HepG2 (cell line): Measurements from ENCODE around the gene S100P. TPM values are rescaled to one million over a fixed set of nuclear protein-coding genes. Genes with fewer than 3 reads are reported as not detected.

ENCODE experiments used
- ATAC-seq: fragments of 200-7000 bp; cut with Tn5 transposase; 3 replicates; pipeline ENCODE4 v1.9.1; 2020; ENCODE audit warnings: mild to moderate bottlenecking, moderate library complexity
- BruUV-seq: library from RNA; stranded (reverse); fragments of 400-500 nt; replicated peaks from 2 replicates; lab custom pipeline; 2021; lab: Mats Ljungman, UMichigan
- CTCF ChIA-PET: fragments of 300-600 bp; formaldehyde crosslinking; extraction: SDS; loops from one replicate; lab custom pipeline; 2021; ENCODE audit warnings: low total read pairs, inconsistent platforms, low intra/inter-chr PET ratio; lab: Yijun Ruan, JAX
- POLR2A ChIA-PET: fragments of 350-600 bp; sonication (Branson Sonifier 250); formaldehyde crosslinking; loops from one replicate; lab custom pipeline; 2020; ENCODE audit warnings: antibody characterized with exemption, inconsistent platforms; lab: Yijun Ruan, JAX
- DNase-seq: peaks from one replicate; pipeline ENCODE4 v3.0.0-alpha.2; 2015; ENCODE audit warnings: low spot score
- FAIRE-seq: peaks from 3 replicates; lab custom pipeline; 2011; peaks lifted over from hg19 to GRCh38; lab: Jason Lieb, UNC
- H2AFZ ChIP-seq: one replicate; pipeline ENCODE4 v1.6.1; 2011; ENCODE audit warnings: low read length, inconsistent platforms
- H3K27ac ChIP-seq: fragments of 300-600 bp; 3 replicates; pipeline ENCODE4 v1.8.0; 2011; ENCODE audit warnings: mixed run types, mild to moderate bottlenecking, mixed read lengths, low read length, inconsistent platforms; ENCODE audit not compliant: insufficient read depth; ENCODE audit errors: extremely low read length
- H3K27me3 ChIP-seq, 2 experiments: fragments of 200-600 bp in 1 of 2; 2 replicates in 1 of 2; 3 replicates in 1 of 2; pipeline versions ENCODE4 v1.6.0 to v1.8.0; 2011; ENCODE audit warnings: low read length in 2 of 2, mild to moderate bottlenecking in 2 of 2, moderate library complexity in 2 of 2, inconsistent platforms in 1 of 2; ENCODE audit not compliant: insufficient read depth in 2 of 2, control insufficient read depth in 1 of 2
- H3K36me3 ChIP-seq, 2 experiments: fragments of 200-600 bp in 1 of 2; replicated peaks in 1 of 2; 2 replicates in 1 of 2; 3 replicates in 1 of 2; pipeline versions ENCODE4 v1.5.1 to v1.8.0; 2011; ENCODE audit warnings: low read length in 2 of 2, inconsistent platforms in 1 of 2; ENCODE audit not compliant: insufficient read depth in 2 of 2, control insufficient read depth in 1 of 2
- H3K4me1 ChIP-seq: 2 replicates; pipeline ENCODE4 v1.5.1; 2012; ENCODE audit warnings: low read length, inconsistent platforms; ENCODE audit not compliant: insufficient read depth
- H3K4me2 ChIP-seq: 2 replicates; pipeline ENCODE4 v1.6.0; 2011; ENCODE audit warnings: low read depth, low read length, inconsistent platforms
- H3K4me3 ChIP-seq, 3 experiments: fragments of 200-600 bp in 1 of 3; sonication (generic), shearing (Covaris generic) in 1 of 3; replicated peaks in 1 of 3; 2 replicates each; pipeline ENCODE4 v1.5.1; 2011 to 2016; ENCODE audit warnings: low read length in 3 of 3, inconsistent platforms in 2 of 3, low read depth in 2 of 3, mild to moderate bottlenecking in 2 of 3, control low read depth in 1 of 3, mixed read lengths in 1 of 3; ENCODE audit not compliant: insufficient read depth in 1 of 3
- H3K79me2 ChIP-seq: one replicate; pipeline ENCODE4 v1.6.1; 2011; ENCODE audit warnings: low read length, inconsistent platforms; ENCODE audit not compliant: insufficient read depth
- H3K9ac ChIP-seq: 2 replicates; pipeline ENCODE4 v1.6.0; 2011; ENCODE audit warnings: mild to moderate bottlenecking, low read depth, low read length, inconsistent platforms; ENCODE audit not compliant: insufficient read depth
- H3K9me3 ChIP-seq: 2 replicates; pipeline ENCODE4 v1.5.1; 2012; ENCODE audit warnings: mild to moderate bottlenecking, low read length
- H4K20me1 ChIP-seq: 2 replicates; pipeline ENCODE4 v1.6.0; 2011; ENCODE audit warnings: inconsistent platforms, mild to moderate bottlenecking, low read length, moderate library complexity; ENCODE audit not compliant: insufficient read depth
- ARHGAP35 ChIP-seq: sonication (generic); formaldehyde crosslinking; IDR thresholded peaks from 2 replicates; pipeline ENCODE4 v1.9.0; 2022; ENCODE audit warnings: mild to moderate bottlenecking, inconsistent platforms, moderate library complexity, missing genetic modification reagents, borderline replicate concordance
- BHLHE40 ChIP-seq: IDR thresholded peaks from 2 replicates; pipeline ENCODE4 v1.6.1; 2011; ENCODE audit warnings: low read length, improper control_type of control experiment
- CBFB ChIP-seq: sonication (generic); formaldehyde crosslinking; IDR thresholded peaks from 2 replicates; pipeline ENCODE4 v1.4.0; 2020; ENCODE audit warnings: missing genetic modification reagents
- CCDC6 ChIP-seq: sonication (generic); formaldehyde crosslinking; IDR thresholded peaks from 2 replicates; pipeline ENCODE4 v1.8.1; 2022; ENCODE audit warnings: mild to moderate bottlenecking, missing genetic modification reagents, moderate library complexity
- FOXK1 ChIP-seq: sonication (generic); formaldehyde crosslinking; IDR thresholded peaks from 2 replicates; pipeline ENCODE4 v1.4.0; 2020; ENCODE audit warnings: low read depth, missing genetic modification reagents, borderline replicate concordance
- GATAD2A ChIP-seq: IDR thresholded peaks from 2 replicates; pipeline ENCODE4 v1.6.1; 2016
- GFI1 ChIP-seq: sonication (generic); formaldehyde crosslinking; IDR thresholded peaks from 2 replicates; pipeline ENCODE4 v1.5.0; 2020; ENCODE audit warnings: missing genetic modification reagents, mild to moderate bottlenecking, borderline replicate concordance
- KLF6 ChIP-seq: IDR thresholded peaks from 2 replicates; pipeline ENCODE4 v1.8.0; 2016; ENCODE audit warnings: missing biosample characterization, missing genetic modification reagents
- NFIC ChIP-seq: IDR thresholded peaks from 2 replicates; pipeline ENCODE4 v1.6.1; 2012; ENCODE audit warnings: mild to moderate bottlenecking, low read length, inconsistent platforms
- RBAK ChIP-seq: sonication (generic); formaldehyde crosslinking; IDR thresholded peaks from 2 replicates; pipeline ENCODE4 v1.5.1; 2020; ENCODE audit warnings: mild to moderate bottlenecking, missing genetic modification reagents
- SMARCE1 ChIP-seq: fragments of 450-650 bp; IDR thresholded peaks from 2 replicates; pipeline ENCODE4 v1.6.1; 2017; ENCODE audit warnings: borderline replicate concordance
- SMC3 ChIP-seq: IDR thresholded peaks from 2 replicates; pipeline ENCODE4 v1.6.1; 2011; ENCODE audit warnings: low read length, improper control_type of control experiment
- TGIF2 ChIP-seq: IDR thresholded peaks from 2 replicates; pipeline ENCODE4 v1.6.1; 2016; ENCODE audit warnings: control low read depth, missing compliant biosample characterization
- TP53 ChIP-seq: sonication (generic); formaldehyde crosslinking; conservative IDR thresholded peaks from 2 replicates; pipeline ENCODE4 v1.4.0; 2020; ENCODE audit warnings: missing genetic modification reagents
- U2AF2 ChIP-seq: fragments of 200-400 bp; formaldehyde crosslinking; IDR thresholded peaks from 2 replicates; pipeline ENCODE4 v1.6.1; 2017; ENCODE audit warnings: low read depth, mild to moderate bottlenecking, low read length
- ZFP36L1 ChIP-seq: sonication (generic); formaldehyde crosslinking; IDR thresholded peaks from 2 replicates; pipeline ENCODE4 v1.8.0; 2022; ENCODE audit warnings: mild to moderate bottlenecking, missing genetic modification reagents, moderate library complexity
- ZNF138 ChIP-seq: sonication (generic); formaldehyde crosslinking; IDR thresholded peaks from 2 replicates; pipeline ENCODE4 v1.5.0; 2020; ENCODE audit warnings: mild to moderate bottlenecking, low read depth, missing genetic modification reagents
- ZNF292 ChIP-seq: sonication (generic); formaldehyde crosslinking; IDR thresholded peaks from 2 replicates; pipeline ENCODE4 v1.8.1; 2022; ENCODE audit warnings: mild to moderate bottlenecking, low read depth, missing genetic modification reagents, borderline replicate concordance
- ZNF331 ChIP-seq: sonication (generic); formaldehyde crosslinking; IDR thresholded peaks from 2 replicates; pipeline ENCODE4 v1.4.0; 2020; ENCODE audit warnings: missing genetic modification reagents
- ZNF607 ChIP-seq: sonication (generic); formaldehyde crosslinking; IDR thresholded peaks from 2 replicates; pipeline ENCODE4 v1.5.1; 2020; ENCODE audit warnings: missing genetic modification reagents, mild to moderate bottlenecking, borderline replicate concordance
- ZNF629 ChIP-seq: sonication (generic); formaldehyde crosslinking; conservative IDR thresholded peaks from 2 replicates; pipeline ENCODE4 v1.5.0; 2020; ENCODE audit warnings: missing genetic modification reagents
- ZNF891 ChIP-seq: sonication (generic); formaldehyde crosslinking; IDR thresholded peaks from 2 replicates; pipeline ENCODE4 v1.5.0; 2020; ENCODE audit warnings: mild to moderate bottlenecking, missing genetic modification reagents
- WGBS: methylation state at CpG from one replicate; pipeline ENCODE4 v1.1.6; 2017; ENCODE audit warnings: low lambda C conversion rate; 5-methylcytosine and 5-hydroxymethylcytosine counted together
- in situ Hi-C: cut with HindIII; loops from 2 replicates; pipeline ENCODE4 v1.10.0; 2017; ENCODE audit warnings: low pct_unique_long_range_greater_than_20kb; ENCODE audit not compliant: extremely low pct_ligation_motif_present
- intact Hi-C: fragments of 100-400 bp; cut with micrococcal nuclease; formaldehyde crosslinking; loops from one replicate; pipeline ENCODE4 v1.10.0; 2022; ENCODE audit not compliant: unreplicated experiment
- polyA plus RNA-seq, 8 experiments: library from polyadenylated mRNA; depleted of rRNA in 3 of 8; stranded (reverse) in 7 of 8; unstranded in 1 of 8; fragments of >200 nt; fragmentation: Illumina TruSeq in 4 of 8; extraction: Trizol in 4 of 8; gene quantifications; 2 replicates each; pipeline versions ENCODE4 v1.2.1 to v1.2.3, GENCODE V29; 2011 to 2016; ENCODE audit warnings: low read depth in 4 of 8, missing spikeins in 1 of 8, mixed read lengths in 1 of 8; ENCODE audit not compliant: insufficient read depth in 1 of 8
- total RNA-seq, 5 experiments: library from RNA; depleted of rRNA; stranded (reverse); fragments of >200 nt; fragmentation: Illumina TruSeq; extraction: Trizol; gene quantifications; 2 replicates each; pipeline ENCODE4 v1.2.3, GENCODE V29; 2016; ENCODE audit warnings: low read depth in 1 of 5
- TF ChIP-seq, protein P1 (sequence below): sonication (generic); formaldehyde crosslinking; IDR thresholded peaks from 2 replicates; pipeline ENCODE4 v1.8.0; 2023; ENCODE audit warnings: mild to moderate bottlenecking, missing genetic modification reagents
- TF ChIP-seq, protein P2 (sequence below): IDR thresholded peaks from 2 replicates; pipeline ENCODE4 v1.6.1; 2012; ENCODE audit warnings: inconsistent platforms

Gene S100P
- total and polyA plus RNA-seq, 2 of the 13 experiments (the other 11 are each of a cell fraction or from before 2014, with no cell fraction given): 278 to 1,649 TPM

DNA sequence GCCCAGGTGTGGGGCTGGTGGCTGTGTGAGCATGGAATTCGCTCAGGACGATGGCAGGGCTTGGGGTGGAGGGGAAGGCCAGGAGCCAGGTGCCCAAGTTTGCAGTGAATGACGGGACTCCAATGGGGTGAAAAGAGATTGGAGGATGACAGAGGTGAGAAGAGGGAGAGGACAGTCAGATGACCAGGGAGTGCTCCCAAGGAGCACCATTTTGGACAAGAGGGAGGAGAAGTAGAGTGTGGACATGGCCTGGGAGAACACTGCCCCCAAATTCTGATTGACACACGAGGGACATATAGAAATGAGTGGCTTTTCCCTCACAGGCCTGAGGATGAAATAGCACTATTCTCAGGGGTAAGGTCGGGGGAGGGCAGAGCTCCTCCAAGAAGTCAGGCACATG, 46.5 kb upstream of the S100P start (continued):
- TF ChIP-seq ARHGAP35 (CRISPR knock-in tag): no peak
- TF ChIP-seq U2AF2: no peak
- no peak for TF ChIP-seq NFIC
- no peak for TF ChIP-seq CBFB (CRISPR knock-in tag)
- no peak for TF ChIP-seq CCDC6 (CRISPR knock-in tag)
- TF ChIP-seq TP53: no peak
- no peak for TF ChIP-seq ZFP36L1

DNA sequence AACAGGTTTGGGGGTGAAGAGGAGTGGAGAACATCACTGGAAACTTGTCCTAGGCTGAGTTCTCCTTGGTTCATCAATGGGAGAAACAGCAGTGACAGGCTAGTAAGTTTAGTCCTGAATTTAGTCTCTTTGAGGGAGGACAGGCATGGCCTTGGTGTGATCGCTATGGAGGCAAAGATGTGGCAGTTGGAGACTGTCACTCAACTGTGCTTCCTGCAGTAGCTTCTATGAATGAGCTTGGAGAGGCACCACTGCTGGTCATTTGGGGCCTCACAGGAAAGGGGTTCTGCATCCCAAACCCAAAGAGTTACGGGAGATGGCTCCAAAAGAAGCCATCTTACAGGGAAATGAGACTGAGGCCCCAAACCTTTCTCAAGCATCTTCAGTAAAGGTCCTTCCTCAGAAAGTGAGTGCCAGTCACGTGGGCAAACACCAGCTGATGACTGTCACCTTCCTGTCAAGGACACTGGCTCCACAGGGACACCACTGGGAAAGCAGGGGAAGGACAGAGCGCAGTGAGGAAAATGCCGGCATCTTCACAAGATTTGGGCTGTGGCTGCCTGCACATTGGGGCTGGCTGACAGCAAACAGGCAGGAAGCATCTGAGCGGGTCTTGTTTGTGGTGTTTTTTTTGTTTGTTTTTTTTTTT, 46.0 kb upstream of the S100P start:
- no peak overlapping the region for H3K27ac ChIP-seq
- H3K4me3 ChIP-seq: no peak overlapping the region
- no peak overlapping the region for H3K9ac ChIP-seq
- peaks cover 0 to 7% of the 10 kb centered on the region in 2 experiments; a peak in 1 of 5 replicates for H3K36me3 ChIP-seq
- in situ Hi-C loops (no loop called here), intact Hi-C loops (no loop called here)
- no peaks in the 10 kb centered on the region for H3K27me3 ChIP-seq
- H3K4me2 ChIP-seq: no peak overlapping the region
- no peaks in the 10 kb centered on the region; the same call in 1 of the 2 replicates for H4K20me1 ChIP-seq
- no peaks in the 10 kb centered on the region for H3K9me3 ChIP-seq
- no peak overlapping the region for H2AFZ ChIP-seq
- ChIA-PET POLR2A (interaction anchor here (0.7 to 1.0 kb wide), 4 partner anchors 14 to 303 kb away, joined by 3 to 7 read pairs (median 4); a partner anchor contains a TSS), CTCF (no interaction called here)
- no TSS peak for BruUV-seq
- H3K79me2 ChIP-seq: peaks cover 11% of the 10 kb centered on the region
- ATAC-seq: peak; percentile 96
- 17% methylated on average over 6 of the region's 6 CpGs for WGBS
- H3K4me1 ChIP-seq: peaks cover 24% of the 10 kb centered on the region
- DNase-seq: peak; percentile 67
- FAIRE-seq: peak; percentile 95
- no peak for TF ChIP-seq GFI1 (CRISPR knock-in tag)
- TF ChIP-seq SMC3: no peak; the same call in 1 of the 2 replicates
- TF ChIP-seq FOXK1 (CRISPR knock-in tag): peak; percentile 69; the same call in 1 of the 2 replicates
- peak; percentile 93 for TF ChIP-seq BHLHE40
- TF ChIP-seq RBAK (CRISPR knock-in tag): no peak
- TF ChIP-seq TGIF2 (CRISPR knock-in tag): peak; percentile 100
- no peak for TF ChIP-seq SMARCE1
- peak; percentile 36; the same call in 1 of the 2 replicates for TF ChIP-seq ZNF331
- TF ChIP-seq, protein P1, sequence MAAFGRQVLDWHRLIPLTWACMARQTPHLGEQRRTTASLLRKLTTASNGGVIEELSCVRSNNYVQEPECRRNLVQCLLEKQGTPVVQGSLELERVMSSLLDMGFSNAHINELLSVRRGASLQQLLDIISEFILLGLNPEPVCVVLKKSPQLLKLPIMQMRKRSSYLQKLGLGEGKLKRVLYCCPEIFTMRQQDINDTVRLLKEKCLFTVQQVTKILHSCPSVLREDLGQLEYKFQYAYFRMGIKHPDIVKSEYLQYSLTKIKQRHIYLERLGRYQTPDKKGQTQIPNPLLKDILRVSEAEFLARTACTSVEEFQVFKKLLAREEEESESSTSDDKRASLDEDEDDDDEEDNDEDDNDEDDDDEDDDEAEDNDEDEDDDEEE: no peak
- peak; percentile 64 for TF ChIP-seq GATAD2A (CRISPR knock-in tag)
- TF ChIP-seq KLF6: no peak
- TF ChIP-seq ZNF138 (CRISPR knock-in tag): no peak
- TF ChIP-seq, protein P2, sequence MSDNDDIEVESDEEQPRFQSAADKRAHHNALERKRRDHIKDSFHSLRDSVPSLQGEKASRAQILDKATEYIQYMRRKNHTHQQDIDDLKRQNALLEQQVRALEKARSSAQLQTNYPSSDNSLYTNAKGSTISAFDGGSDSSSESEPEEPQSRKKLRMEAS: 0 out of 2 replicates have a peak, but pooled peaks have one; percentile 45
- peak; percentile 31; the same call in 1 of the 2 replicates for TF ChIP-seq ZNF292
- TF ChIP-seq ZNF629 (CRISPR knock-in tag): no peak
- TF ChIP-seq ZNF607 (CRISPR knock-in tag): no peak
- peak; percentile 68; the same call in 1 of the 2 replicates for TF ChIP-seq ZNF891
